Dedifferentiated amniotic fluid mesenchymal stem cell (primary cell): ENCODE data around the gene NEK6.

Experiments
- DNase-seq: peaks from one replicate; pipeline ENCODE4 v3.0.0-alpha.2; 2016; ENCODE audit errors: extremely low spot score

The NEK6 gene

DNA sequence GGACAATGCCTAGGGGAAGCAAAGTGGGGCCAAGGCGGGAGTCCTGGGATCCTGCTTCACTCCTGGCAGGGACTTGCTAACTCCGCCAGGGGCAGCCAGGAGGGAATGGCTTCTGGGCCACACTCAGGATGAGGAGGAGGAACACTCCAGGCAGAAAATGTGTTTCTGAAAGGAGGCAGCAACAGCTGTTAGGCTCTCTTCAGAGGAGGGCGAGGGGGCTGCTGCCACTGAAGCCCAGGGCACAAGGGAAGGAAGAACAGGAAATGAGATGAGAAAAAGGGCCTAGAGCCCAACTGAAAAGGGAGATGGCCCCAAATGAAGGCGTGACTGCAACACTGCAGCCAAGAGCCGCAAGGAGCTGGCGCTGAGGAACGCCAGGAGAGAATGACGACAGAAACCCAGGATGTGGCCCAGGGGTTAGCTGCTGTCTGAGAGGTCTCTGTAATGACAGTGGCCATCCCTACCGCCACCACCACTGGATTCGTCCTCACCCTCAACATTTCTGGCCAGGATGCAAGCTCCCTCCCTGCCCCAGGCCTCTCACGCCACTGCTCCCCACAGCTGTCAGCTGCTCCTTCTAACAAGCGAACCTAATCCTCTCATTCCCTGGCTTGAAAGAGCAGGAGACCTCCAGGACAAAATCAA lies 141.7 kb downstream of the NEK6 start:
- DNase-seq = no peak

- DNase-seq = no peak
Observed at GRCh38 chr9:124399968-124400940, 142.5 kb downstream of the NEK6 start.
